ENCODE results near the gene CTDSP2.
"Not testable (repeated sequence)": the region's sequence is repeated elsewhere in the genome, so short reads cannot be mapped to it uniquely, and the experiment has no call there.

Gene CTDSP2

DNA sequence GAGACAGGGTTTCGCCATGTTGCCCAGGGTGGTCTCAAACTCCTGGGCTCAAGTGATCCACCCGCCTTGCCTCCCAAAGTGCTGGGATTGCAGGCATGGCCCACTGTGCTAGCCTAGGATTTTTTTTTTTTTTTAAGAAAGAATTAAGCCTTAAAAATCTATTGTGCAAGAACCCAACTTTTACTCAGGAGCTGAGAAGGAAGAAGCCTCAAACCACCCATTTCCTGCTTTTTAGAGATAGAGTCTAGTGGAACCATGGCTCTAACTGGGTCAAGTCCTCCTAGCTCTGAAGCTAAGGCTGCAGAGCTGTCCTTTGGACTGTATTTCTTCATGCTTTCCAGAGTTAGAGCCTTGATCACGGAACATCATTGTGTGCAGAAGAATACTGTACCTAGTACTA is 65.3 kb downstream of the CTDSP2 start:
- no peak for DNase-seq (ENCODE audit: low read depth)

DNA sequence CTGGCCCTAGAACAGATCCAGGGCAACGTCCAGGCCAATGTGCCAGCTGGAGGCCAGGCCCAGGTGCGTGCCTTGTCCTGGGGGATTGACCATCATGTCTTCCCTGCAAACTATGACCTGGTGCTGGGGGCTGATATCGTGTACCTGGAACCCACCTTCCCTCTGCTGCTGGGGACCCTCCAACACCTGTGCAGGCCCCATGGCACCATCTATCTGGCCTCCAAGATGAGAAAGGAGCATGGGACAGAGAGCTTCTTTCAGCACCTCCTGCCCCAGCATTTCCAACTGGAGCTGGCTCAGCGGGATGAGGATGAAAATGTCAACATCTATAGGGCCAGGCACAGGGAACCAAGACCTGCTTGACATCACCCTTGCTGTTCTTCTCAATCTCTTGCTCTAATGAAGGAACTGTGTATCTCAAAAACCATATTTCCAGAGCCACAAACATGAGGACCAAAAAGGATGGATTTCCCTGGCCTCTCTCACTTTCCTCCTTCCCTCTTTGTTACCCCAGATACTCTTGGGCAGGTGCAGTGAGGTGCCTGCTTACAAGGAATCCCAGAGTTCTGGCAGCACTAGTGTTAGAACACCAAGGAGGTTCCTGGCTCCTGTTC is 66.1 kb downstream of the CTDSP2 start:
- no peak for DNase-seq (ENCODE audit: low read depth)

GRCh38 chr12:57779736-57780135 is 66.8 kb downstream of the CTDSP2 start:
- no peak for DNase-seq (ENCODE audit: low read depth)

GRCh38 chr12:57777911-57778310 is 68.6 kb downstream of the CTDSP2 start:
- no peak for DNase-seq (ENCODE audit: low read depth)

DNA sequence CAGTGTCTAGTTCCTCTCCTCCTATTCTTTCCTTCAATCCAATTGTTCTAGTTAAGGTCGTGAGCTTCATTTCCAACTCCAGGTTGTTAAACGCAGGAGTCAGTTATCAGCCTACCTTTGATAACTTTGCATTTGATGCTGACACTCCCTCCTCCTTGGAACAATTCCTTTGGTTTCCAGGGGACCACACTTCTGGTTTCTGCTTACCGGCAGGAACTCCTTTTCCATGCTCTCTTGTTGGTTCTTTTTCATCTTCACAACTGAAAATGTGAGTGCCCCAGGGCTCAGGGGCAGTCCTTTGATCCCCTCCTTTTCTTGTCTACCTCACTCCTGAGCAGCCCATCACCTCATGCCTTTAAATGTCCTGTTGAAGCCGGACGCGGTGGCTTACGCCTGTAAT is 69.2 kb downstream of the CTDSP2 start:
- DNase-seq (ENCODE audit: low read depth): no peak

DNA sequence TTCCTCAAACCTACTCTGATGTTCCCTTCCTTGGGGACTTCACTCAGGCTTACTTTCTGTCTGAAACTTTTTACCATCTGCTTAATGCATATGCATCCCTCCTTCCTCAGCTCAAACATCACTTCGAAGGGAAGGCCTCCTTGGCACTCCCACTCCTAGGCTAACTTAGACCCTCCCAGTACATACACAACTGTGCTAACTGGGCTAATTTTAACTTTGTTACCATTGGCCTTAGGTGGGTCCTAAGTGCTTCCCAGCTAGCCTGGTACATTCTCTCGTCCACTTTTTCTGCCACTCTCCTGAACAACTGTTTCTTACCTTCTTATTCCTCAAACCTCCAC is 70.3 kb downstream of the CTDSP2 start:
- no peak for DNase-seq (ENCODE audit: low read depth)

GRCh38 chr12:57775563-57776246 is 70.8 kb downstream of the CTDSP2 start:
- DNase-seq (ENCODE audit: low read depth): no peak

GRCh38 chr12:57775044-57775443 is 71.5 kb downstream of the CTDSP2 start:
- no peak for DNase-seq (ENCODE audit: low read depth)

DNA sequence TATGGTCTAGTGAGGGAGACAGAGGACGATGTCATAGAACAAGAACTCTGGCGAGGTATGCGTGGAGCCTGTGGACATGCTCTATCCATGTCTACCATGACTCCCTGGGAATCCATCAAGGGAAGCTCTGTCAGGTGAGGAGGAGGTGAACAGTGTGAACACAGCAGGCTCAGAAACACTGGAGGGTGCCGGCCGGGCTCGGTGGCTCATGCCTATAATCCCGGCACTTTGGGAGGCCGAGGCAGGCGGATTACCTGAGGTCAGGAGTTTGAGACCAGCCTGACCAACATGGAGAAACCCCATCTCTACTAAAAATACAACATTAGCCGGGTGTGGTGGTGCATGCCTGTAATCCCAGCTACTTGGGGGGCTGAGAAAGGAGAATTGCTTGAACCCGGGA is 71.9 kb downstream of the CTDSP2 start:
- DNase-seq (ENCODE audit: low read depth): not testable (repeated sequence)

GRCh38 chr12:57772429-57773322 is 73.9 kb downstream of the CTDSP2 start, which contains the start of gene EEF1AKMT3:
EEF1AKMT3 (plus strand) TSS chr12:57772614; CDS start chr12:57772725, 111 bp downstream.
- DNase-seq (ENCODE audit: low read depth): peak; percentile 19

- DNase-seq (ENCODE audit: low read depth): peak; percentile 87
Measured at GRCh38 chr12:57771873-57772428, 74.6 kb downstream of the CTDSP2 start, which contains the start of gene METTL1. METTL1 (minus strand) TSS chr12:57772105; CDS start chr12:57772083, 22 bp downstream.

DNA sequence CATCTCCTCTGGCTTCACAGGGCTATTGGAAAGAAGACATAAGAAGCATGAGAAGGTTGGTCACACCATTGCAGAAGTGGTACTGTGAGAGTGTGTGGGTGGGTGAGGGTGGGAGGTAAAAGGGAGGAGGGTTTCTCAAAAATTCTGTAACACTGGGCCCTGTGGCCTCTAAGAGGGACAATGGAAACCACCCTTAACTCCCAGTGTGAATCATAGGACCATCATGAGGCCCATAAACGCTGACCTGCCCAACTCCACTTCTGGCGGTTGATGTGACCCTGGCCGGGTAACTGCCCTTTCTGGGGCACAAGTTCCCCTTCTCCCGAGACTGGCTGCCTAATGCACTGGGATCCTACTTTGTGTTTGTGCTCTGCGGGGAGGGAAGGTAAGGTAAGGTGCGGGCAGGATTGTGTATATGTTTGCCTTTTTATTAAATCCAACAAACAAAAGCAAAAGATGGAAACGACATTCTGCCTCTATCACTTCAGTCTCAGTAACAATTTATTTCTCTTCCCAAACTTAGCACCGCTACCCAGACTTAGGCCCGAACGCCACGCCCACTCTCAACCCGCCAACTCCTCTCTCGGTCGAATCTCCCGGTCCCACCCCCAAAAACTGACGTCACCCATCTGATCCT is 75.2 kb downstream of the CTDSP2 start:
- DNase-seq (ENCODE audit: low read depth): peak; percentile 79

DNA sequence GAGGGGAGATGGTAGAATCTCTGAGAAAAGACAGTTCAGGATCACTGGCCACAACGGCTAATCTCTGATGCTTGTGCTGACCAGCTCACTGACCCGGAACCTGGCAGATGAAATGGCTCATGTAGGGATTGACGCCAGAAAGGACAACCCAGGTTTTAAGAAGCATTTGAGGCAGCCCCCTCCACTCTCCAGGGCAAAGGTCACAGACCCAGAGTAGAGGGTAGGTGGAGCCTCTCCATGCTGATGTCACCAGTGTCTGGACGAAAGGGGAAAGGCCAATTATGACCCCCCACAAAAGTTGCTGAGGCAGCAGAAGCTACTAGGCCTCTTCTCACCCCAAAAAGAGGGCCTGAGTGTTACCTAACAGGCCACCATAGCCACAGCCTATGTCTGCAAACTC is 75.8 kb downstream of the CTDSP2 start:
- no peak for DNase-seq (ENCODE audit: low read depth)

All from T-helper 22 cell (primary cell).